Mucosa of descending colon (tissue), 3 donors: ENCODE data around the gene HORMAD2. TPM values are rescaled to one million over a fixed set of nuclear protein-coding genes. Genes with fewer than 3 reads are reported as not detected.

Source experiments
- ATAC-seq: fragments of 200-7000 bp; cut with Tn5 transposase; one replicate; pipeline ENCODE4 v1.9.1; 2020; ENCODE audit warnings: mild to moderate bottlenecking, moderate library complexity
- DNase-seq, 3 donors: peaks; one replicate each; pipeline ENCODE4 v3.0.0-alpha.2; 2020
- H3K36me3 ChIP-seq: fragments of 200-600 bp; one replicate; pipeline ENCODE4 v1.8.0; 2021; ENCODE audit warnings: low read depth, mild to moderate bottlenecking
- H3K4me1 ChIP-seq: fragments of 200-600 bp; one replicate; pipeline ENCODE4 v1.8.0; 2021; ENCODE audit warnings: low read depth, mild to moderate bottlenecking
- H3K4me3 ChIP-seq: fragments of 200-600 bp; one replicate; pipeline ENCODE4 v1.8.0; 2021; ENCODE audit warnings: mild to moderate bottlenecking
- H3K9me3 ChIP-seq: fragments of 200-600 bp; one replicate; pipeline ENCODE4 v1.8.0; 2021; ENCODE audit warnings: mild to moderate bottlenecking
- CTCF ChIP-seq: fragments of 200-600 bp; IDR thresholded peaks from one replicate; pipeline ENCODE4 v1.8.0; 2022; ENCODE audit warnings: antibody characterized with exemption, mild to moderate bottlenecking
- intact Hi-C, 2 donors: fragments of 100-400 bp; cut with DNase I in 1 of 2; cut with micrococcal nuclease in 1 of 2; formaldehyde crosslinking; loops; one replicate each; pipeline versions ENCODE4 v1.11.0 to v1.11.1; 2022; cut with DNase I, micrococcal nuclease
- total RNA-seq, 3 donors: library from RNA; stranded (reverse); fragmentation: NEBNext Ultra II Directional in 2 of 3; extraction: Animal tissue kit (Norgen Biotek cat#: 25700) in 2 of 3; gene quantifications; one replicate each; pipeline versions ENCODE4 v1.2.1 to v1.2.4, GENCODE V29; 2021 to 2023
- donor health status: DM: no; HTN: no; CAD: no; lungs with moderate emphysema.
- donor health status: DM: no; HTN: no; CAD: no.
- donor health status: DM: no; HTN: yes; CAD: no.

HORMAD2 gene
- total RNA-seq, 3 donors from 2014 or later = not detected

DNA sequence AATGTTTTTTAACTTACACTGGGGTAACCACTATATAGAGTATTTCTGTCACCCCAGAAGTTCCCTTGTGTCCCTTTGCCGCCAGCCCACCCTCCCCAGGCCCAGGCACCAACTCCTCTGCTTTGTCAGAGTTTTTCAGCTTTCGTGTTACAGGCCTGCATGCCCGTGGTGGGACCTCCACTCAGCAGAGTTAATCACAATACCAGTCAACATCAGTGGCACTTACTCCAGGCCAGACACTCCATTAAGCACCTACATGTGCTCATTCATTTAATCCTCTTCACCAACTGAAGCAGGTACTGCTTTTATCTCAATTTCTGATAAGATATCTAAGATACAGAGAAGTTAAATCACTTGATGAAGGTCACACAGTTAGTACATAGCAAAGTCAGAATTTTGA, 103.0 kb downstream of the HORMAD2 start:
- intact Hi-C loops = no loop called here
- no peak for ATAC-seq
- no peak for TF ChIP-seq CTCF
- DNase-seq = no peak
- H3K4me3 ChIP-seq = no peak overlapping the region
- no peaks in the 10 kb centered on the region for H3K4me1 ChIP-seq
- no peaks in the 10 kb centered on the region for H3K36me3 ChIP-seq
- no peaks in the 10 kb centered on the region for H3K9me3 ChIP-seq

GRCh38 chr22:30183861-30184278, 103.6 kb downstream of the HORMAD2 start:
- intact Hi-C loops = no loop called here
- Histone ChIP-seq H3K4me3 (no peak overlapping the region), H3K9me3 (no peaks in the 10 kb centered on the region), H3K4me1 (no peaks in the 10 kb centered on the region), H3K36me3 (no peaks in the 10 kb centered on the region)
- ATAC-seq (no peak), DNase-seq (no peak)
- TF ChIP-seq CTCF = no peak

- H3K36me3 ChIP-seq = no peaks in the 10 kb centered on the region
- no peaks in the 10 kb centered on the region for H3K4me1 ChIP-seq
- intact Hi-C loops = no loop called here
- DNase-seq (no peak), ATAC-seq (no peak)
- TF ChIP-seq CTCF = no peak
- no peaks in the 10 kb centered on the region for H3K9me3 ChIP-seq
- no peak overlapping the region for H3K4me3 ChIP-seq
These were observed 104.9 kb downstream of the HORMAD2 start for GRCh38 chr22:30185129-30185528.

DNA sequence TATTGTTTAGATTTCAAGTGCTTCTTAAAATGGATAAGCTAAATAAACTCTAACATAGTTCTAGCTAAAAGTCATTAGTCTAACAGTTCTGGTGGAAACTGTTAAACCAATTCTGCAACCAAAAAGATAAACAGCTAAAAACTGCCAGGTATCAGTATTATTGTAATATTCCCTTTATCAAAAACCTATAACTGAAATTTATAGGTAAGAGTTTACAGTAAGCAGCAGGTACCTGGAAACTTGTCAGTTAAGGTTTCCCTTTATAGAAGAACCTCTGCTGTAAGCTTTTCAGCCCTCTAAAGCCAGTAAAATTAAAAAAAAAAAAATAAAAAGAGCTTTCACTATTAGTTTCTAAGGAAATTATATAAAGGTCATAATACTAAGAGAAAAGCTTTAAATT, 105.3 kb downstream of the HORMAD2 start:
- Histone ChIP-seq H3K36me3 (no peaks in the 10 kb centered on the region), H3K4me3 (no peak overlapping the region), H3K9me3 (no peaks in the 10 kb centered on the region), H3K4me1 (no peaks in the 10 kb centered on the region)
- no peak for TF ChIP-seq CTCF
- ATAC-seq = no peak
- intact Hi-C loops = no loop called here
- DNase-seq = no peak

DNA sequence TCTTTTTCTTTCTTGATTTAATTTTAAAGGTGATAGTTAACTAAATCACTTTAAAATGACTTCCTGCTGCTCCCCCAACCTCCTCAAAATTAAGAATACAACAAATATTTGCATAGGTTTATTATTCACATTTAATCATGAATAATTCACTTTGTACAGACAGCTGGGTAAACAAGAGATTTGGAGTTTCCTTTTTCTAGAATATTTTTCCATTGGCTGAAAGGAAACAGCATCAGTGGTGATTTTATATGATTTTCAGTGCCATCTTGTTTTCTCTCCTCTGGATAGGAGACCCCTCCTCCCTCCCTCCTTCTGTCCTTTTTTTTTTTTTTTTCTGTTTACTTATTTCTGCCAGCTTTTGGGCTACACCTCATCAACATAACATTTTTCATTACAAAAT, 105.8 kb downstream of the HORMAD2 start:
- Histone ChIP-seq H3K9me3 (no peaks in the 10 kb centered on the region), H3K36me3 (no peaks in the 10 kb centered on the region), H3K4me3 (no peak overlapping the region), H3K4me1 (no peaks in the 10 kb centered on the region)
- ATAC-seq (no peak), DNase-seq (no peak)
- intact Hi-C loops = no loop called here
- TF ChIP-seq CTCF = no peak

DNA sequence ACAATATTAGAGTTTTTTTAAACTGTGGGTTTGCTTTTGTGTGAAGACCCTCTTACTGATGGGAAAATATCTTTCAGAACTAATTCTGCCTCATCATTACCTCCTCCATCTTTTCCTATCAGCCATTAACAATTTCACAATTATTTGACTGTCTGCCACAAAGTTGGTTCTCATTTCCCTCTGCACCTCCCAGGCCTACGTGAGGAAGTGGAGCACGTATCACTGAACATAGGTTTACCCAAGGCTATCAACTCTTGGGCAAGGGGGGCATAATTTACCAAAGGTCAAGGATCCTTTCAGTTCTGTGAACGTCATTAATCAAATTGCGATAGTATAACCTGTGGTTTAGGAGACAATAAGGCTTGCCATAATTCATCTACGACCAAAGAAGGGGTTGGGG, 106.2 kb downstream of the HORMAD2 start:
- Histone ChIP-seq H3K9me3 (no peaks in the 10 kb centered on the region), H3K36me3 (no peaks in the 10 kb centered on the region), H3K4me3 (no peak overlapping the region), H3K4me1 (no peaks in the 10 kb centered on the region)
- no peak for DNase-seq
- intact Hi-C loops = no loop called here
- TF ChIP-seq CTCF = no peak
- no peak for ATAC-seq
